T47D (cell line): ENCODE measurements around the gene PIK3C2B.
"Not testable (repeated sequence)": the region's sequence is repeated elsewhere in the genome, so short reads cannot be mapped to it uniquely, and the experiment has no call there.

Experiments
- DNase-seq, 2 experiments: peaks; one replicate each; pipeline versions ENCODE4 v3.0.0 to v3.0.0-alpha.2; 2011 to 2012; ENCODE audit warnings: low read depth in 1 of 2, low spot score in 1 of 2
- JUND ChIP-seq: IDR thresholded peaks from 2 replicates; pipeline ENCODE4 v1.6.1; 2012; ENCODE audit warnings: low read depth
- in situ Hi-C: cut with HindIII; loops from 2 replicates; pipeline ENCODE4 v1.10.0; 2016; ENCODE audit warnings: low sequenced_read_pairs, low pct_unique_long_range_greater_than_20kb

The PIK3C2B gene

GRCh38 chr1:204494281-204495077 is at the start of gene PIK3C2B:
TSS of gene PIK3C2B (minus strand) at chr1:204494805. CDS start at chr1:204469802, 25,003 bp downstream.
- no peak for TF ChIP-seq JUND
- in situ Hi-C loops, result no loop called here
- peak; percentile 95 to 99 for DNase-seq

GRCh38 chr1:204544321-204544720 is 49.7 kb upstream of the PIK3C2B start:
- in situ Hi-C loops, result no loop called here
- TF ChIP-seq JUND, result no peak
- DNase-seq, result no peak

- no peak for TF ChIP-seq JUND
- in situ Hi-C loops, result no loop called here
- no peak for DNase-seq
These were observed 47.0 kb upstream of the PIK3C2B start for GRCh38 chr1:204541626-204542025.

- DNase-seq, result no peak
- no peak for TF ChIP-seq JUND
- in situ Hi-C loops, result no loop called here
These were observed 38.2 kb upstream of the PIK3C2B start for GRCh38 chr1:204532832-204533231.

GRCh38 chr1:204530932-204531331 is 36.3 kb upstream of the PIK3C2B start:
- DNase-seq, result no peak
- no peak for TF ChIP-seq JUND
- in situ Hi-C loops, result no loop called here

GRCh38 chr1:204529371-204529895 is 34.8 kb upstream of the PIK3C2B start:
- no peak for TF ChIP-seq JUND
- in situ Hi-C loops, result no loop called here

GRCh38 chr1:204528677-204529076 is 34.1 kb upstream of the PIK3C2B start:
- no peak for DNase-seq
- no peak for TF ChIP-seq JUND
- in situ Hi-C loops, result no loop called here

More at GRCh38 chr1:204529371-204529895, 34.8 kb upstream of the PIK3C2B start:
- no peak for DNase-seq

- DNase-seq, result no peak
- in situ Hi-C loops, result no loop called here
- no peak for TF ChIP-seq JUND
These were observed 33.6 kb upstream of the PIK3C2B start for GRCh38 chr1:204528241-204528640.

- TF ChIP-seq JUND, result no peak
- DNase-seq, result no peak
- in situ Hi-C loops, result no loop called here
These were observed 30.4 kb upstream of the PIK3C2B start for GRCh38 chr1:204524986-204525385.

GRCh38 chr1:204523605-204524215 is 29.1 kb upstream of the PIK3C2B start:
- TF ChIP-seq JUND, result no peak
- no peak for DNase-seq
- in situ Hi-C loops, result no loop called here

- DNase-seq, in situ Hi-C loops: not testable (repeated sequence)
These were observed 27.4 kb upstream of the PIK3C2B start for GRCh38 chr1:204521941-204522521.

GRCh38 chr1:204520834-204521709 is 26.5 kb upstream of the PIK3C2B start:
- peak in 1 of 2 experiments; percentile 21 for DNase-seq
- in situ Hi-C loops, result no loop called here
- no peak for TF ChIP-seq JUND

GRCh38 chr1:204517382-204517781 is 22.8 kb upstream of the PIK3C2B start:
- in situ Hi-C loops, DNase-seq: not testable (repeated sequence)
